Femur (tissue), 1 donor: Measurements from ENCODE around the gene ERGIC1.
"Not testable (repeated sequence)": the region's sequence is repeated elsewhere in the genome, so short reads cannot be mapped to it uniquely, and the experiment has no call there.

ENCODE experiments used
- DNase-seq: peaks from one replicate; pipeline ENCODE4 v3.0.0-alpha.2; 2017

The ERGIC1 gene, protein sequence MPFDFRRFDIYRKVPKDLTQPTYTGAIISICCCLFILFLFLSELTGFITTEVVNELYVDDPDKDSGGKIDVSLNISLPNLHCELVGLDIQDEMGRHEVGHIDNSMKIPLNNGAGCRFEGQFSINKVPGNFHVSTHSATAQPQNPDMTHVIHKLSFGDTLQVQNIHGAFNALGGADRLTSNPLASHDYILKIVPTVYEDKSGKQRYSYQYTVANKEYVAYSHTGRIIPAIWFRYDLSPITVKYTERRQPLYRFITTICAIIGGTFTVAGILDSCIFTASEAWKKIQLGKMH

DNA sequence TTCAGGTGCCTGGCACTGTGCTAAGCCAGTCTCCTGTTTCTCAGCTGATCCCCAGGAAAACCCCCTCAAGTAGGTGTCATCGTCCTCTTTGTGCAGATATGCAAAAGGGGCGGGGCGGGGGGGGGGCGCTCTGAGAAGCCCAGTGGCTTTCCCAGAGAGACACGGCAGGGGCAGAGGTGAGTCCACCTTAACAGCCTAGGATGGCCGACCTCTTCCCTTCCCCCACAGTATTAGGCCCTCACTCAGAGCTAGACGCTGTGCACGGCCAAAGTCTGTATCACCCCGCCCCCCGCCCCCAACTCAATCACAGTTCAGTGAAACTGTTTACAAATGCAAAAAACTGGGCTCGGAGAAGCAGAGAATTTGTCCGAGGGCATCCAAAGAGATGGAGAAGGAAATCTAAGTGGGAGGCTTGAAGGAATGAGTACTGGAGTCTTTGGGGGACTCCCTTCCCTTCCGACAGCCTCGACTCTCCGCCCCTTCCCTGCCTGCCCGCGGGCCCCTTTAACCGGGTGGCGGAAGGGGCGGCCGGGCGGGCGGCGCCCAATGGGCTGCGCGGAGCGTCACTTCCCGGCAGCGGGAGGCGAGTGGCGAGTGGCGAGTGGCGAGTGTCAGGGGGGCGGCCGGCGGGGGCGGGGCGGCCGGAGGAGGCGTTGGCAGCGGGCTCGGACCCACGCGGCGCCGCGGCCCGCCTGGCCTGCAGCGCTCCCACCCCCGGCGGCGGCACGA, at the start of gene ERGIC1:
Gene ERGIC1, plus strand, starts transcription at position 566 of the 729 bp plus-strand sequence. Its CDS starts 163 bp downstream, at position 729.
- DNase-seq: peak; percentile 90

DNA sequence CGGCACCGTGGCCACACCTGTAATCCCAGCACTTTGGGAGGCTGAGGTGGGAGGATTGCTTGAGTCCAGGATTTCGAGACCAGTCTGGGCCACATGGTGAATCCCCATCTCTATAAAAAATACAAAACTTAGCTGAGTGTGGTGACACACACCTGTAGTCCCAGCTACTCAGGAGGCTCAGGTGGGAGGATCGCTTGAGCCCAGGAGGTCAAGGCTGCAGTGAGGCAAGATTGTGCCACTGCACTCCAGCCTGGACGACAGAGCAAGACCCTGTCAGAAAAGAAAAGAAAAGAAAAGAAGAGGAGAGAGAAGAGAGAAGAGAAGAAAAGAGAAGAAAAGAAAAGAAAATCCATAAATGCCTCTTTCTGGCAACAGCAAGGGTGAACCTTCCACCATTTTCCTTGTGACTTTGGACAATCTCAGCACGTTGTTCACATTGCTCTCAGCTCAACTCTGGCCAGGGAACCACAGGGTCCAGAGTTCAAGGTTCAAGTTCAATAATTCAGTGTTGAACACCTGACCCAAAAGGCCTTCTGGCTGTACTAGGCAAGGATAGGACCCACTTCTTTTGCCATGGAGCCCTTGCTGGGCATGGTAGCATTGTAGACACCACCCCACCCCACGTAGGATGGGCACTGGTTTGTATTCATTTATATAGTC, 48.5 kb upstream of the ERGIC1 start:
- no peak for DNase-seq

DNA sequence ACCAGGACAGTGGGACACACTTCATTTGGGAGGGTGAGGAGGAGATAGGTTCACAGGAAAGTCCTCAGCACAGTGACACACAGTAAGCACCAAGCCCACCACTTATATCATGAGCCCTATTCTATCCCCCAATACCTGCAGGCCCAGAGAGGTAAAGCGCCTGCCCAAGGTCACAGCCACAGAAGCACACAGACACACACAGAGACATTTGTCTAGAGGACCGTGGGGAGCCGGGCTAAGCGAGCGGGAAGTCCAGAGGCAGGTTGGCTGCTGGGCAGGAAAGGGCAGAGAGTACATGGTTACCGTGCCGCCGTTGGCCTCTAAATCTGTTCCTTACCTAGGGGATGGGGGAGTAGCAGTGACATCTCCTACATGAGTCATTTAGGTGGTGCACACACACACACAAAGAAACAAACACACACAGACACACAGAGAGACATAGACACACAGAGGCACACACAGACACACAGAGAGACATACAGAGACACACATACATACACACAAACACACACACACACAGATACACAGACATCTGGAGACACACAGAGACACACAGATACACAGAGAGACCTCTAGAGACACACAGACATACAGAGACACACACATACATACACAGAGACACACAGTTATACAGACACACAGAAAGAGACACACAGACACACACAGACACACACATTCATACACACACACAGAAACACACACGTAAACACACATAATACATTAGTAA, 47.2 kb upstream of the ERGIC1 start:
- no peak for DNase-seq

DNA sequence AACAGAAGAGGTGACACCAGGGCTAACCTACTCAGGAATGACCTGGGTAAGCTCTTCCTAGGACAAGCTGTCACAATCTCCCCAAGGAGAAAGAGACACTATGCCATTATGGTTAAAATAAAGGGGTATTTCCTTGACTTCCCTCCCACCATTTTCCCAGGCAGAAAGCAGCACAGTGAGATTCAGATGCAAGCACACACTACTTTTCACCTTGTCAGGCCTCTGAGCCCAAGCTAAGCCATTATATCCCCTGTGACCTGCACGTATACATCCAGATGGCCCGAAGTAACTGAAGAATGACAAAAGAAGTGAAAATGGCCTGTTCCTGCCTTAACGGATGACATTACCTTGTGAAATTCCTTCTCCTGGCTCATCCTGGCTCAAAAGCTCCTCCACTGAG, 46.5 kb upstream of the ERGIC1 start:
- DNase-seq: not testable (repeated sequence)

DNA sequence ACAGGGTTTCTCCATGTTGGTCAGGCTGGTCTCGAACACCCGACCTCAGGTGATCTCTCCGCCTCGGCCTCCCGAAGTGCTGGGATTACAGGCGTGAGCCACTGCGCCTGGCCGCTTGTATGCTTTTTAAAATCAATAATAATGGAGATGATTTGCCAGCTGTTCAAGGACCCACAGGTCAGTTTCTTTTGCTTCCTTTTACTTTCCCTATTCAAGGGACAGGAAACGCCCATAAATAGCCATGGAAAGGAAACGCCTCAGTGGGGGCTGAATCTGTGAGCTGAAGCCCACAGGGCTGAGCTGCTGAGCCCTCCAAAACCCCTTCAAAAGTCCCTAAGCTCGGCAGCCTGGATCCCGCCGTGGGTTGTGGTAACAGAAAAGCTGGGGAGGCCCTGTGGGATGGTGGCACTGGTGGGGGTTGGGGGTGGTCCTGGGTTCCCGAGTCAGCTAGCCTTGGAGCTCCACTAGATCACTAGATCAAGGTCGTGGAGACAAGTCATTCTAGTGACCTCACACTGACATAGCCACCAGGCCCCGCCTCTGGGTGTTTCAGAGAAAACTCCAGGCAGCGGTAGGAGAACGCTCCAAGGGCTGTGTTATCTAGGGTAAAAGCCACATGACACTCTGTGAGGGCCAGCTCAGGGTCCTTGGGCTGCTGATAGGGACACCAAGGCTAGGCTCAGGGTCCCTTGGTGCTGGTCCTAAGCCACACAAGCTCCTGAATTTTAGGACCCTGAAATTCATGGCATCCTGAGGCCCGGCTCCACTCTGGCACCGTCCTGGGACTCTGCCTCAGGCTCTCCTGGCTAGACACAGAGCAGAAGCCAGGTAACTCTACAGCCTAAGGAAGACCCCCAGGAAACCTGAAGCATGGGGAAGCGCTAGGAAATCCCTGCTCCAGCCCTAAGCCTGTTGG, 45.0 kb upstream of the ERGIC1 start:
- DNase-seq: no peak

DNA sequence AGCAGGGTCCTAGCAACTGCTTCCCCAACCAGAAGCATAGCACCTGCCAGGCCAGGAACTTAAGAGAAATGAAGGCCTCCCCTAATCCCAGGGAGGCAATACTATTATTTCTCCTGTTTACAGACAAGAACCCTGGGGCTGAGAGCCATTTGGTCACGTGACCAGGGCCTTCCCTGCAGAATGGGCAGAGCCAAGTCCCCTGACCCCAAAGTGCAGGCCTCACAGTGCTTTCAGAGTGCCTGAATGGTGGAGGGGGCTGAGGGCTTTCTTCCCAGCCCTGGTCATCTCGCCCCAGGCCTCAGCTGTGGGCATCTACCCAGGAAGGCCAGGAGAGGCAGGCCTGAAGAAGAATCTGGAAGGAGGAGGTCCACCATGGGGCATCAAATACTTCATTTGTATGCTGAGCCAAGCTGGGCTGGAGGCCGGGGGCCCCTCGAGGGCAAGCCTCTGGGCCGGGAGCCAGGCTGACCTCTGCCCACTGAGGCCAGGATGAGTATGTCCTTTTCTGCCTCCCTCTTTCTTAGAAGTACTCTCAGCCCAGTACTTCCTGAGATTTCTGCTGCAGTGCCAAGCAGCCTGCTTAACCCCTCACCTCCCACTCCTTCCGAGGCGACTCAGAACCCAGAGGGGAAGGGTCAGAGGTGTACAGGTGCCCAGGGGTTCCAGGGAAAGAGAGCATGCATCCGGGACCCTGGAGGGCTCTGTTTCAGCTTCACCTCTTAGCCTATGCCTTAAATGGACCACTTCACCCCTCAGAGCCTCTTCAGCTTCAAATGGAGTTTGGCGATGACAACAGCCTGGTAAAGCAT, 44.2 kb upstream of the ERGIC1 start:
- DNase-seq: no peak

DNA sequence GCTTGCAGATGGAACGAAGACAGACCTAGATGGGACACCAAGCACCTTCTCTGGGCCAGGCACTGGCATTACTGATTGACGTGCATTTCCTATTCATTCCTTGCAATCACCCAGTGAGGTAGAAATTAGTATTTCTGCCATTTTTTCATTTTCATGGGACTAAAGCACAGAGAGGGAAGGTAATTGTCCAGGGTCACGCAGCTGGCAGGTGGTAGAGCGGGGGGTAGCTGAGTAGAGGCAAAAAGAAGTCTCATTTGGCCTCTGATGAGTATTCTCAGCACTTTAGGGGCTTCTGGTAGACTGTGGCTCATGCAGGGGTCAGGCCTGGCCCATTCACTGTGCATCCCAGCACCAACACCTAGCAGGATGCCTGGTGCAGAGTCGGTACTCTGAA, 43.6 kb upstream of the ERGIC1 start:
- DNase-seq: no peak

DNA sequence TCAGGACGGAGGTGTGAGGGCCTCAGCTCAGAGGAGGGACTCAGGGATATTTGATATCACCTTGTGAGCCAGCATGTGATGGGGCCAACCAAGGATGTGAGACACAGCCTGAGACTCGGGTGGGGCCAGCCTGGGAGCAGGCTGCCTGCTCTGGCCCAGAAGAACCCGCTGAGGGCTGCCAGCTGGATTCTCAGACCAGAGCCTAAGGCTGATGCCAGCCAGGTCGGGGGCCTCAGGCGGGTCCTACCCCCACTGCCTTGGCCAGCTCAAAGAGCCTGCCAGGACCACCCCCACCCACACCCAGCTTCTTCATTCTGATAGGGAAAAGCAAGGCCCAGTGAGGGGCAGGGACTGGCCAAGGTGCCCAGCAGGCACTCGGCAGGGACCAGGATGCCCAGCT, 42.8 kb upstream of the ERGIC1 start:
- no peak for DNase-seq

DNA sequence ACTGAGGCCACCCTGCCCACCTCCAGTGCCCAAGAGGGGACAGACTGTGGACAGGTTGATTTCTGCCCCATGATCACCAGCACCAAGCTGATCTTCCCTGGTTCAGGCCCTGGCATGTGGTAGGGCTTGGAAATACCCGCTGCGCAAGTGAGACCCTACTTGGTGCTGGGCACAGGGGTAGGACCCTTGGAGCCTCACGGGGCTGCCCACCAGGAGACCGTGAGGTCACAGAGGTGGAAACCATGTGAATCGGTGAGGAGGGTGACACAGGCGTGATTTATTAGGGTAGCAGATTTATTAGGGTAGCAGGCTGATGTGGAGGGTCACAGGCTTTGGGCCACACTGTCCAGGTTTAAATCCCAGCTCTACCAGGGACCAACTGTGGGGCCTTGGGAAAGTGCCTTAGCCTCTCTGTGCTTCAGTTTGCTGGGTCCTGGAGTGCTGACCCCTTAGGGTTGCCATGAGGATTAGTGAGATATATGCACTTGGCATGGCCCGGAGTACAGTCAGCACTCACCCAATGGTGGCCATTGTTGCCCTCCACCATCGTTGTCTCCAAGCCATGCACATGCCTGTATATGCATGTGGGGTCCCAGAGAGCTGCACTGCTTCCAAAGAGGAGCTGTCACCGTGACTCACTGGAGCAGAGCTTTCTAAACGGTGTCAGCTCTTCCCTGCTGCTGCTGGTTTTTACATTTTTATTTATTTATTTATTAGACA, 42.2 kb upstream of the ERGIC1 start:
- no peak for DNase-seq

DNA sequence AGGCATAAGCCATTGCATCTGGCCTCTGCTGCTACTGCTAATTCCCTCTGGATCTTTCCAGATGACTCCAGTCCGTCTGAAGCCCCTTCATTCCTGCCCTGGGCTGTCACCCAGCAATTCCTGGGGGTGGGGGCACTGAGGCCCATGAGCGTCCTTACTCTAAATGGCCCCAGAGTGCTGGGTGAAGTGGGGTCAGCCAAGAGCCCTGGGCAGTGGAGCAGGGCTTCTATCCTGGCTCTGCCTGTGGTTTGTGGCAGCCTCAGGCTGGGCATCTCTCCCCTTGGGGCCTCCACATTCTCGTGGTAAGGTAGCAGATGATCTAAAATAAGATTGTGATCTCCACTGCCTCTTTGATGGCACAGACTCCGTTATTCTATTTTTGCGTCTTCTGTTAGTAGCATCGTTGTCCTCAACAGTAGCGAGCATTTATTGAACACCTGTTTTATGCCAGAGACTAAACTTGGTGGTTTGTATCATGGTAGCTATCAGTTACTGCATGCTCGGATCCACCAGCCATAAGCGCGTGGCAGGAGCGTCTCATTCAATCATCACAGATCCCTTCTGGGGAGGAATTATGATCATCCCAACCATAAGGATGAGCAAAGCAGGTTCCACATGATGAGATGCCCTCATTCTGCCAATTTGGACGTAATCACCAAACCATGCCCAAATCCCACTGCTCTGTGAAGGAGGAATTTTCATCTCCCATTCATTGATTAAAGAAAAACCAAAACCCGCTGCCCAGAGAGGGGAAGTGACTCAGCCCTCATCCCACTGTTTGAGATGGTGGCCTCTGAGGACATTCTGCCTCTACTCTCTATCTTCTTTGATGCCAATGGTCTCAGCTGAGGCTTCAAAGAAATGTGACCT, 41.1 kb upstream of the ERGIC1 start:
- DNase-seq: peak; percentile 71

DNA sequence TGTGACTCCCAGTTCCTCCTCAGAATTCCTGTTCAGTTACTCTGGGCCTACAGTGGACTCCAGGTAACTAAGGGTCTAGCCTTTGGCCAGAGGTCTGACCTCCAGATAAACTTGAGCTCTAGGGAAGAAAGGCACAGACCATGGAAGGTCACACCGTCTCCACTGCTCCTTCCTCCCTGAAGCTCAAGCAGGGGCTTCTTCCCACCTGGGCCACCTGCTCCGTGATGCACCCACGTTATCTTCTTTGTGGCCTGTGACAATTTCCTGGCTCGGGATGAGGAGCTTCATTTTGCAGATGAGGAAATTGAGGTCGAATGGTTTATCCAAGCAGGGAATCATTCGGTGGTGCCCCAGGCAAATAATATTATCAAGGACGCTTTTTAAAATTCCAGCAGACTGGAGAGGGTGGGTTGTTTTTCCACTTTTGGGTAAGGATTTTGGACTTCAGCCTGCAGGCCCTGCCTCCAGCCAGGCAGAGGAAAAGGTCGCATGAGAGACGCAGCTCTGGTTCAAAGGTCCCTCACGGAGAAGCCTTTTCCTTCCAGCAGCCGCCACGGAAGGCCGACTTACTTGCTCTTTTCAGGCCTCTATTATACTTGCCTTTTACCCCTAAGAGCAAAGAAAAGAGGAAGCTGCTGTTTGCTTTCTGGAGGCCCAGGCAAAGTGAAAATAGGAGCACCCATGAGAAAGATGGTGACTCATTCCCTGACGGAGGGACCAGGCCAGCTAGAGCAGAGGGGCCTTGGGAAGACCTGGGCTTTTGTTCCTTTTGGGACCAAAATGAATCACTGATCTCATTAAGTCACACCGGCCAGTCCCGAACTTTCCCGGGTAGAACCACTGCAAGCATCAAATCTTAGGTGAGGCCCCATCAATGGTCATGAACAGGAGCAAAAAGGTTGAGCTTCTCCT, 40.2 kb upstream of the ERGIC1 start:
- no peak for DNase-seq

DNA sequence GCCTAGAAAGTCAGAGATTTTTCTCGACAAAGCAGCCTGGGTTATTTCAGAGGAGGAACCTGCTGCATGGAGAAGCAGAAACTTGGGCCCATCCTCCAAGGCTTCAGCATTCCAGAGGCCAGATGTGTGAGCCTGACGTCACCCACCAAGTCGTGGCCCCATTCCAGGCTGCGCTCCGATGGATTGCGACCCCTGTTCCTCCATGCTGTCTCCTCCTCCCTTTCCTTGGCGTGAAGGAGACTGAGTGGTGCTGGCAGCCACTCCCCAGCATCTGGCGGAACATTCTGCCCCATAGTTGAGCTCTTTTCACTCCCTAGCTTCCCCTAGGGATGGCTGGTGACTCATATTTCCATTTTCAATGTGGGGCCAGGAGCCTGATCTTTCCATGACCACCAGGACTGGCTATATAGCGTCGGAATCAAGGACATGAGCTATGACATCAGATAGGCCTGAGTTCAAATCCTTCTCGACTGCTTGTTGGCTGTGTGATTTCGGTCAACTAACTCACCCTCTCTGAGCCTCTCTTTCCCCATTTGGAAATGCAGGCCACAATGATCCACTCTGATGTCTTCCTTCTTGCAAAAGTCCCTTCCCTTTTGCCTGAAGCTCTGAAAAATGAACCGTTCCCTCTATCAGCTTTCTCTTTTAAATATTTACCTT, 38.6 kb upstream of the ERGIC1 start:
- peak; percentile 97 for DNase-seq

DNA sequence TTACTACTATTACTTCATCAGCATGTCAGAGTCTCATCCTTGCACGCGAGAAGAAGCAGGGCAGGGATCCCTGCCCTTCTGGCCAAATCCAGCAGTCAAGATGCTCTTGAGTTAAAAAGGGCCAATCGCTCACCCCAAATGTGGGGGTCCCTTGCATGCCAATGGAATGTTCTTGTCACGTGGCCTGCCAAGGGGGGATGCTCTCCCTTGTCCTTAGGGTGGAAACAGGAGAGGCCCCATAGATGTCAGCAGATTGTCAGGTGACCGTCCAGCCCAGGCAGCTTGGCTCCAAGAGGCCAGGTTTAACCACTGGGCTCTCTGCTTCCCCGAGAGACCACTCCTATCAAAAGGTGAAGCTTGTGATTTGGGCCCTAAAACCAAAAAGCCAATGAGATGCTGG, 37.7 kb upstream of the ERGIC1 start:
- no peak for DNase-seq

DNA sequence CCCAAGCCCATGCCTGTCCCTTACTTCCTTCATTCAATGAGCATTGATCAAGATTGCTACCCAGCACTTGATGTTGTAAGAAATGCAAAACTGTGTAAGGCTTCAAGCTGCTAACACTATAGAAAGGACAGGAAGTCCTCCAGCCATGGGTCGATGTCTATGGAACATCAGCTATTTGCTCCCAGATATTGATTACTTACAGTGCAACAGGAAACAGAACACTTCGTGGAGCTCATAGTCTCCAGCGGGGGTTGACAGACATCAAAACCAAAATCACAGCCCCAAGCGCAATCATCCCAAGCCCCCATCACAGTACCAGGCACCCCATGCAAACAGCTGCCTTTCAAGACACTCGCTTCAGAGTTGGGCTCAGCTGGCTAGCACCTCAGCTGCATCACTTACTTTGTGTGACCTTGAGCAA, 36.3 kb upstream of the ERGIC1 start:
- DNase-seq: no peak

DNA sequence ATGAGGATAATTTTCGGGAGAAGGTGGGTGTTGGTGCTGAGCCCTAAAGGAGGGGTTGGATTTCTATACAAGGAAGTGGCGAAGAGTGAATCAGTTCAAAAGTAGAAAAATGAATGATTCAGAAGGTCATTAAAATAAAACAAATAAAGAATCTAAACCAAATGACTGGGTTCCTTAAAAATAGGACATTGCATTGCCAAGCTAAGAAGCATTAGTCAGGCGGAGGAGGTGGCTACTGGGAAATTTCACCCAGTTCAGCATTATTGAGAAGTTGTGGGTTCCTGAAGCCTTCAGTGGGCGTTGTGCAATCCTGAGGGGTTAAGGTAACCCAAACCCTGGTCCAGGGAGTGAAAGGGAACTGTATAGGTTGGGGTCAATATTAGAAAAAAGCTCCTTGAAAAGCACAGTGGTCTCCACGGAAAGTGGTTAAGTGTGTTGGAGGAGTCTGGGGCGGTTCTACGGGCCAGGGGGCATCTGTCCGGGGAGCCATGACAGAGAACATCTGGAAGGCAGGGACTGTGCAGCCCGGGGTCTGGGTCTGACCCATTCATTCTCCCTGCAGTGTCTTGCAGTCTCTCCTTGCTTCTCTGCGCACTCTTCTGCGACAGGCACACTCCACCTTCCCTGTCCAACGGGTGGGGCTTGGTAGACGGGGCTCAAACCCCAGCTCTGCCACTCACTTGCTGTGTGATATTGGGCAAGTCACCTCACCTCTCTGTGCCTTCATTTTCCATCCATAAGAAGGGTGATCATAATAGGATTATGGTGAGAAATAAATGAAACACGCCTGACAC, 35.4 kb upstream of the ERGIC1 start:
- no peak for DNase-seq

DNA sequence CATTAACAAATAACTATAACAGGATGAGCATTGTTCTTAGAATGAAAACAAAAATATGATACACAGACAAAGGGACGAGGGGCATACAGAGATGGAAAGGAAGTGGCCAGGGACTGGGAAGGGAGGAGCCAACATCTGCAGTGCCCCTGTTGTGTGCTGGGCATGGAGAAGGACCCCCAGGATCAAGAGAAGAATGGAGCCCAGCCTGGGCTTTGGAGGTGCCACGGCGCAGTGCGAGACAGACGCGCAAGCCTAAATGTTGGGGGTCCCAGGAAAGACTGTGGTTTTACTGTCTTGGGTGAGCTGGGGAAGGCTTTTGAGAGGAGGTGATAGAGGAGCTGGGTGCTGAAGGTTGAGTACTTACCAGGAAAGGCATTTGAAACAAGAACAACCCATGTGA, 34.6 kb upstream of the ERGIC1 start:
- no peak for DNase-seq

DNA sequence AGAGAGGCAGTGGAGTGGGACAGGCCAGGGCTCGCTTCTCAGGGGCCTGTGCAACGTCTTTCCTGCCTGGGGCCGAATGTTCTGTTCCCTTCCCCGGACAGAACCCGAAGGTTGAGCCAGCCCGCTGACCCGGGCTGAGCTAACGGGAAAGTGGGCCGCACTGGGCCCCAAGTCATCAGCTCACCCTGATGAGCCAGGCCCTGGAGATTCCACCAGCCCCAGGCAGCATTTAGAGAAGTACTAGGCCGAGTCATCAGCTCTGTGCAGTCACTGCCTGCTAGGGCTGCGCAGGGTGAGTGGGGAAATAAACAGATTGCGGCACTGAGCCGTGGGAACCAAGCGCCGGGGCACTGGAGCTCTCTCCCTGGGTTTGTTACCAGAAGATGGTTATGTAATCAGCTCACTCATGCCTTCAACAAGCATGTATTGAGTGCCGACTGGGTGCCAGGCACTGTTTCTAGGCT, 33.9 kb upstream of the ERGIC1 start:
- peak; percentile 72 for DNase-seq
